Kidney (tissue), 14 donors: ENCODE results near the gene LRRC47. TPM values are rescaled to one million over a fixed set of nuclear protein-coding genes. Genes with fewer than 3 reads are reported as not detected.
"Not testable (repeated sequence)": the region's sequence is repeated elsewhere in the genome, so short reads cannot be mapped to it uniquely, and the experiment has no call there.

Experiments used
- DNase-seq, 5 donors: peaks; one replicate each; pipeline ENCODE4 v3.0.0-alpha.2; 2013 to 2020
- FAIRE-seq: peaks from 2 replicates; lab custom pipeline; 2012; peaks lifted over from hg19 to GRCh38; lab: Jason Lieb, UNC
- H3K27ac ChIP-seq, 2 donors: one replicate each; pipeline ENCODE4 v1.7.0; 2013; ENCODE audit warnings: low read depth in 2 of 2, low read length in 2 of 2, inconsistent platforms in 1 of 2
- H3K27me3 ChIP-seq: one replicate; pipeline ENCODE4 v1.7.1; 2013; ENCODE audit warnings: low read length, inconsistent platforms; ENCODE audit not compliant: control insufficient read depth, insufficient read depth
- H3K36me3 ChIP-seq, 3 donors: one replicate each; pipeline versions ENCODE4 v1.7.0 to v1.7.1; 2013; ENCODE audit warnings: low read length in 3 of 3, control low read depth in 1 of 3, inconsistent platforms in 1 of 3; ENCODE audit not compliant: insufficient read depth in 3 of 3, control insufficient read depth in 2 of 3
- H3K4me1 ChIP-seq, 3 donors: one replicate each; pipeline versions ENCODE4 v1.7.0 to v1.7.1; 2013; ENCODE audit warnings: low read length in 3 of 3, inconsistent platforms in 1 of 3, low read depth in 1 of 3; ENCODE audit not compliant: control insufficient read depth in 2 of 3, insufficient read depth in 2 of 3
- H3K4me3 ChIP-seq, 3 donors: one replicate each; pipeline versions ENCODE4 v1.7.0 to v1.8.1; 2013; ENCODE audit warnings: low read length in 3 of 3, control low read depth in 1 of 3, inconsistent platforms in 1 of 3
- H3K9ac ChIP-seq, 3 donors: one replicate each; pipeline versions ENCODE4 v1.7.0 to v1.7.1; 2013; ENCODE audit warnings: low read length in 3 of 3, control low read depth in 1 of 3, inconsistent platforms in 1 of 3
- H3K9me3 ChIP-seq, 3 donors: one replicate each; pipeline versions ENCODE4 v1.7.0 to v1.7.1; 2013; ENCODE audit warnings: low read length in 3 of 3, control low read depth in 1 of 3, inconsistent platforms in 1 of 3; ENCODE audit not compliant: control insufficient read depth in 2 of 3, insufficient read depth in 1 of 3
- CTCF ChIP-seq: IDR thresholded peaks from 3 replicates; pipeline ENCODE4 v1.5.1; 2012; ENCODE audit warnings: mild to moderate bottlenecking, moderate library complexity, borderline replicate concordance; ENCODE audit not compliant: insufficient read depth; ENCODE audit errors: extremely low read depth
- intact Hi-C: fragments of 100-400 bp; cut with DNase I; formaldehyde crosslinking; loops from one replicate; pipeline ENCODE4 v1.11.1; 2022
- polyA plus RNA-seq: library from polyadenylated mRNA; stranded (reverse); fragments of 350-450 nt; fragmentation: Illumina TruSeq; extraction: RNeasy Lipid Tissue Mini Kit (QIAGEN cat#74804); gene quantifications from one replicate; pipeline ENCODE4 v1.2.3, GENCODE V29; 2014; ENCODE audit warnings: low read depth, low replicate concordance; ENCODE audit not compliant: insufficient read depth
- total RNA-seq: library from RNA; stranded (reverse); fragmentation: NEBNext Ultra II Directional; extraction: Animal tissue kit (Norgen Biotek cat#: 25700); gene quantifications from one replicate; pipeline ENCODE4 v1.2.1, GENCODE V29; 2021
- donor health status: control.
- donor health status: control.
- donor health status: control.
- donor health status: control.
- donor health status: control.
- donor health status: DM: yes; HTN: yes; CAD: no.
- donor health status: Normal renal cell carcinoma (clear cell type).

Gene LRRC47
- total and polyA plus RNA-seq, 2 donors from 2014 or later: 28.8 to 42.4 TPM

- Histone ChIP-seq H3K4me1 (peaks cover 0 to 10% (median 0%) of the 10 kb centered on the region in 3 donors), H3K27ac (no peak overlapping the region), H3K4me3 (peak overlapping the region in 1 of 3 donors; percentile 6), H3K36me3 (no peaks in the 10 kb centered on the region), H3K9me3 (no peaks in the 10 kb centered on the region), H3K9ac (no peak overlapping the region), H3K27me3 (no peaks in the 10 kb centered on the region)
- intact Hi-C loops: no loop called here
- no peak for TF ChIP-seq CTCF
- no peak for FAIRE-seq
- DNase-seq: no peak
These were observed 46.8 kb downstream of the LRRC47 start for GRCh38 chr1:3749512-3749911.

- H3K4me3 ChIP-seq, H3K9ac ChIP-seq, H3K27ac ChIP-seq, intact Hi-C loops, H3K9me3 ChIP-seq, H3K36me3 ChIP-seq, FAIRE-seq, DNase-seq, H3K27me3 ChIP-seq: not testable (repeated sequence)
- peaks cover 0 to 10% (median 0%) of the 10 kb centered on the region in 3 donors for H3K4me1 ChIP-seq
These were observed 47.9 kb downstream of the LRRC47 start for GRCh38 chr1:3748316-3748900.

- H3K27ac ChIP-seq: no peak overlapping the region
- DNase-seq (peak in 1 of 5 donors; percentile 59), FAIRE-seq (no peak)
- peak overlapping the region in 1 of 3 donors; percentile 66 for H3K4me3 ChIP-seq
- H3K27me3 ChIP-seq: no peaks in the 10 kb centered on the region
- no peak overlapping the region for H3K9ac ChIP-seq
- intact Hi-C loops: no loop called here
- peaks cover 0 to 10% (median 0%) of the 10 kb centered on the region in 3 donors for H3K4me1 ChIP-seq
- no peak for TF ChIP-seq CTCF
- H3K36me3 ChIP-seq: no peaks in the 10 kb centered on the region
- no peaks in the 10 kb centered on the region for H3K9me3 ChIP-seq
These were observed 48.4 kb downstream of the LRRC47 start for GRCh38 chr1:3747903-3748302.

GRCh38 chr1:3747522-3747848 is 48.8 kb downstream of the LRRC47 start:
- DNase-seq (no peak), FAIRE-seq (no peak)
- Histone ChIP-seq H3K9ac (no peak overlapping the region), H3K27ac (no peak overlapping the region), H3K27me3 (no peaks in the 10 kb centered on the region), H3K4me3 (peak overlapping the region; percentile 44 to 66 (median 64)), H3K36me3 (peaks cover 0 to 3% (median 0%) of the 10 kb centered on the region in 3 donors), H3K4me1 (peaks cover 0 to 10% (median 0%) of the 10 kb centered on the region in 3 donors), H3K9me3 (no peaks in the 10 kb centered on the region)
- intact Hi-C loops: no loop called here
- TF ChIP-seq CTCF: no peak
